B cell (primary cell): ENCODE results near the gene CAPN12. TPM values are rescaled to one million over a fixed set of nuclear protein-coding genes. Genes with fewer than 3 reads are reported as not detected.

Experiments used
- ATAC-seq: fragments of 200-7000 bp; cut with Tn5 transposase; one replicate; pipeline ENCODE4 v1.10.0; 2021; ENCODE audit warnings: low read depth, mild to moderate bottlenecking, moderate number of reproducible peaks, moderate library complexity
- CTCF ChIA-PET: fragments of 350-600 bp; sonication (Branson Sonifier 250); formaldehyde crosslinking; loops from one replicate; lab custom pipeline; 2021; ENCODE audit warnings: antibody characterized with exemption, inconsistent platforms; lab: Charles Lee
- POLR2A ChIA-PET: fragments of 350-600 bp; sonication (Branson Sonifier 250); formaldehyde crosslinking; loops from one replicate; lab custom pipeline; 2021; ENCODE audit warnings: antibody characterized with exemption; lab: Charles Lee
- DNase-seq: peaks from one replicate; pipeline ENCODE4 v3.0.0; 2013
- H2AFZ ChIP-seq: 2 replicates; pipeline ENCODE4 v1.6.1; 2012; ENCODE audit warnings: mild to moderate bottlenecking, low read depth, low read length; ENCODE audit not compliant: insufficient read depth, poor library complexity, severe bottlenecking
- H3K27ac ChIP-seq, 2 donors: 1 replicate in 1 of 2; 2 replicates in 1 of 2; pipeline ENCODE4 v1.5.1; 2012 to 2013; ENCODE audit warnings: low read length in 2 of 2, mild to moderate bottlenecking in 2 of 2, moderate library complexity in 1 of 2
- H3K27me3 ChIP-seq, 4 experiments: fragments of 200-600 bp in 1 of 4; sonication (generic) in 1 of 4; replicated peaks in 1 of 4; 1 replicate in 2 of 4; 2 replicates in 2 of 4; pipeline versions ENCODE4 v1.6.1 to v1.7.0; 2013 to 2016; ENCODE audit warnings: low read length in 3 of 4, mild to moderate bottlenecking in 2 of 4, mixed read lengths in 1 of 4, moderate library complexity in 1 of 4; ENCODE audit not compliant: insufficient read depth in 4 of 4, control insufficient read depth in 3 of 4; ENCODE audit errors: control extremely low read depth in 1 of 4
- H3K36me3 ChIP-seq, 2 experiments: replicated peaks in 1 of 2; 1 replicate in 1 of 2; 2 replicates in 1 of 2; pipeline versions ENCODE4 v1.6.1 to v1.7.1; 2013; ENCODE audit warnings: low read length in 1 of 2; ENCODE audit not compliant: insufficient read depth in 2 of 2, control insufficient read depth in 1 of 2; ENCODE audit errors: control extremely low read depth in 1 of 2, extremely low read depth in 1 of 2
- H3K4me1 ChIP-seq, 2 donors: fragments of 200-600 bp in 1 of 2; sonication (generic) in 1 of 2; 1 replicate in 1 of 2; 2 replicates in 1 of 2; pipeline versions ENCODE4 v1.5.1 to v1.6.1; 2013 to 2017; ENCODE audit warnings: low read length in 2 of 2; ENCODE audit not compliant: control insufficient read depth in 2 of 2, insufficient read depth in 2 of 2
- H3K4me2 ChIP-seq: replicated peaks from 2 replicates; pipeline ENCODE3; 2012; ENCODE audit warnings: mild to moderate bottlenecking, low read depth, low read length; ENCODE audit not compliant: poor library complexity, severe bottlenecking
- H3K4me3 ChIP-seq, 5 experiments: fragments of 200-600 bp in 1 of 5; sonication (generic) in 1 of 5; 1 replicate in 3 of 5; 2 replicates in 2 of 5; pipeline versions ENCODE4 v1.5.1 to v1.7.0; 2011 to 2016; ENCODE audit warnings: low read length in 4 of 5, mild to moderate bottlenecking in 4 of 5, low read depth in 2 of 5, control low read depth in 1 of 5, moderate library complexity in 1 of 5; ENCODE audit not compliant: insufficient read depth in 1 of 5; ENCODE audit errors: control extremely low read depth in 1 of 5, extremely low read depth in 1 of 5
- H3K79me2 ChIP-seq: fragments of 200-600 bp; sonication (generic); one replicate; pipeline ENCODE4 v1.6.0; 2016; ENCODE audit warnings: low read length; ENCODE audit not compliant: control insufficient read depth, insufficient read depth
- H3K9ac ChIP-seq: fragments of 200-600 bp; sonication (generic); 2 replicates; pipeline ENCODE4 v1.6.1; 2017; ENCODE audit warnings: mild to moderate bottlenecking, low read length, moderate library complexity
- H3K9me3 ChIP-seq, 3 donors: one replicate each; pipeline versions ENCODE4 v1.6.1 to v1.7.1; 2013; ENCODE audit warnings: low read length in 2 of 3; ENCODE audit not compliant: control insufficient read depth in 2 of 3, insufficient read depth in 1 of 3; ENCODE audit errors: control extremely low read depth in 1 of 3
- H4K20me1 ChIP-seq: 2 replicates; pipeline ENCODE4 v1.6.0; 2012; ENCODE audit warnings: mild to moderate bottlenecking, low read length; ENCODE audit not compliant: insufficient read depth, control insufficient read depth, poor library complexity, severe bottlenecking
- H3K27ac Mint-ChIP-seq: one replicate; pipeline ENCODE4 v1.8.0; 2021; ENCODE audit warnings: mixed read lengths
- H3K27me3 Mint-ChIP-seq: one replicate; pipeline ENCODE4 v1.8.0; 2021; ENCODE audit warnings: mixed read lengths
- H3K4me1 Mint-ChIP-seq: one replicate; pipeline ENCODE4 v1.8.0; 2021; ENCODE audit warnings: mixed read lengths
- H3K4me3 Mint-ChIP-seq: one replicate; pipeline ENCODE4 v1.8.0; 2021; ENCODE audit warnings: mixed read lengths
- H3K9me3 Mint-ChIP-seq: one replicate; pipeline ENCODE4 v1.8.0; 2022; ENCODE audit warnings: mixed read lengths; ENCODE audit not compliant: insufficient read depth
- CTCF ChIP-seq: fragments of 200-600 bp; IDR thresholded peaks from one replicate; pipeline ENCODE4 v1.8.0; 2022; ENCODE audit warnings: antibody characterized with exemption, mild to moderate bottlenecking
- EZH2 ChIP-seq: IDR thresholded peaks from 2 replicates; pipeline ENCODE4 v1.6.1; 2012; ENCODE audit warnings: borderline replicate concordance, low read depth, mild to moderate bottlenecking, moderate library complexity, low read length; ENCODE audit not compliant: insufficient read depth, poor library complexity, severe bottlenecking
- WGBS: methylation state at CpG from one replicate; pipeline ENCODE4 v1.1.5; 2013; ENCODE audit warnings: missing lambda C conversion rate; ENCODE audit not compliant: insufficient coverage; 5-methylcytosine and 5-hydroxymethylcytosine counted together
- intact Hi-C: fragments of 100-400 bp; cut with micrococcal nuclease; formaldehyde crosslinking; loops from one replicate; pipeline ENCODE4 v1.10.0; 2022
- polyA plus RNA-seq: library from polyadenylated mRNA; depleted of rRNA; stranded (reverse); fragments of >200 nt; gene quantifications from 2 replicates; pipeline ENCODE4 v1.2.3, GENCODE V29; 2012
- total RNA-seq, 2 donors: library from RNA; stranded (reverse); fragments of 120-200 nt in 1 of 2; gene quantifications; 1 replicate in 1 of 2; 2 replicates in 1 of 2; pipeline versions ENCODE4 v1.2.3 to v1.2.4, GENCODE V29; 2013 to 2022

Gene CAPN12
- total and polyA plus RNA-seq, 2 donors (not counting 1 experiment from before 2014, with no cell fraction given), result 28.6 to 104 TPM

GRCh38 chr19:38700902-38701454, 43.3 kb downstream of the CAPN12 start:
- Histone ChIP-seq H3K27me3 (no peaks in the 10 kb centered on the region), H3K4me3 (no peak overlapping the region), H3K4me1 (peaks cover under 1 to 14% of the 10 kb centered on the region in 2 donors), H3K9me3 (no peaks in the 10 kb centered on the region), H3K9ac (no peak overlapping the region), H3K36me3 (peaks cover 0 to 56% of the 10 kb centered on the region in 2 experiments), H4K20me1 (peaks cover 56% of the 10 kb centered on the region), H3K4me2 (no peak overlapping the region), H2AFZ (no peak overlapping the region), H3K27ac (no peak overlapping the region), H3K79me2 (peaks cover 48% of the 10 kb centered on the region)
- H3K4me1 Mint-ChIP-seq, result peaks cover 15% of the 10 kb centered on the region
- H3K27ac Mint-ChIP-seq, result no peak overlapping the region
- DNase-seq (no peak), ATAC-seq (no peak)
- CTCF ChIA-PET, result interaction anchor here (1.3 kb wide), 2 partner anchors 11 to 66 kb away, joined by 3 to 4 read pairs; no protein-coding TSS in a partner anchor
- H3K9me3 Mint-ChIP-seq, result no peaks in the 10 kb centered on the region
- H3K27me3 Mint-ChIP-seq, result no peaks in the 10 kb centered on the region
- 96% methylated on average over 17 of the region's 18 CpGs for WGBS
- no peak for TF ChIP-seq EZH2
- no peak for TF ChIP-seq CTCF
- POLR2A ChIA-PET, result no interaction called here
- H3K4me3 Mint-ChIP-seq, result no peak overlapping the region
- intact Hi-C loops, result no loop called here

- peaks cover 54% of the 10 kb centered on the region for H3K79me2 ChIP-seq
- TF ChIP-seq CTCF (no peak), EZH2 (no peak)
- CTCF ChIA-PET, result interaction anchor here (1.3 kb wide), 2 partner anchors 11 to 66 kb away, joined by 3 to 4 read pairs; no protein-coding TSS in a partner anchor
- H3K9me3 Mint-ChIP-seq, result no peaks in the 10 kb centered on the region
- H3K9ac ChIP-seq, result no peak overlapping the region
- no peak overlapping the region for H3K27ac Mint-ChIP-seq
- H2AFZ ChIP-seq, result no peak overlapping the region
- no peaks in the 10 kb centered on the region for H3K27me3 ChIP-seq
- H3K27me3 Mint-ChIP-seq, result no peaks in the 10 kb centered on the region
- POLR2A ChIA-PET, result no interaction called here
- no peak for DNase-seq
- H3K9me3 ChIP-seq, result no peaks in the 10 kb centered on the region
- no peak for ATAC-seq
- no peak overlapping the region for H3K4me3 Mint-ChIP-seq
- H3K4me2 ChIP-seq, result no peak overlapping the region
- H3K27ac ChIP-seq, result no peak overlapping the region
- intact Hi-C loops, result no loop called here
- 93% methylated on average over 21 of the region's 22 CpGs for WGBS
- H3K4me3 ChIP-seq, result no peak overlapping the region
- H3K4me1 ChIP-seq, result peaks cover 6 to 19% of the 10 kb centered on the region in 2 donors
- peaks cover 20% of the 10 kb centered on the region for H3K4me1 Mint-ChIP-seq
- H3K36me3 ChIP-seq, result peaks cover 0 to 53% of the 10 kb centered on the region in 2 experiments
- peaks cover 62% of the 10 kb centered on the region for H4K20me1 ChIP-seq
Observed at GRCh38 chr19:38700350-38700901, 43.8 kb downstream of the CAPN12 start.
